Skin of body (tissue), 2 donors: Measurements from ENCODE around the gene DNM3. TPM values are rescaled to one million over a fixed set of nuclear protein-coding genes. Genes with fewer than 3 reads are reported as not detected.

Source experiments
- DNase-seq: peaks from one replicate; lab custom pipeline; 2025; lab: John Stamatoyannopoulos, UW
- total RNA-seq: library from RNA; depleted of rRNA; stranded (reverse); fragments of >200 nt; gene quantifications from one replicate; pipeline ENCODE4 v1.2.3, GENCODE V29; 2014

DNM3 gene
- total RNA-seq, 1 donor from 2014 or later: 5.2 TPM

DNA sequence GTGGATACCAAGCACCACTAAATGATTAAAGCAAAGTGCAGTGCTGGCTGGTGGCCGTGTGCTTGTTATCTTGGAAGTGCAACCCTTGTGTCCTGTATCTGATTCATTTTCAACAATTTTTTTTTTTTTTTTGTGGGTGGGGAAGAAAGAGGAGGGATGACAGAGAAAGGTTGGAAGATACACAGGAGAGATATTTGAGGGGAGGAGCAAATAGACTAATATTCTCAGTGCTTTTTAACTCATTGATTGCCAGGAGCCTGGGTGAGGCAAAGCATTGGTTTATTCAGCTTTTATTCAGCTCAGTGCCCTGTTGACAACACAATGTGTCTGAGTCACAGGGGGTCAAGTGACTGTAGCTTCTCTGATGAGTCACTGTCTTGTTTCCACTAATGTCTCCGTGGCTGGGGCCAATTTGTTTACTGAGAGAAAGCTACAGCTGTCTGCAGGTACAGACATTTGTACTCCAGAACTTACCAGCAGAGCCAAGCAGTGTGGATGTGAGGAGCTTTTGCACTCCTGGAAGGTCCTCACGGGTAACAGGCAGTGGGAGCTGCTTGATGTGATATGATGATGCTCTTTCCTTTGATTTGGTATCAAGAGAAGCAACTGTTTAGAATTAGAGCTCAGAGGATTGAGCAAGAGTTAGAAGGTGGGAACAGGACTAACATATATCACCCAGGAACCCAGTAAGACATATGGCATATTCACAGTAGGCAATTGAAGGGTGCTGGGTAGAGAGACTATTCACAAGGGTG is 23.6 kb upstream of the DNM3 start:
- DNase-seq: no peak

DNA sequence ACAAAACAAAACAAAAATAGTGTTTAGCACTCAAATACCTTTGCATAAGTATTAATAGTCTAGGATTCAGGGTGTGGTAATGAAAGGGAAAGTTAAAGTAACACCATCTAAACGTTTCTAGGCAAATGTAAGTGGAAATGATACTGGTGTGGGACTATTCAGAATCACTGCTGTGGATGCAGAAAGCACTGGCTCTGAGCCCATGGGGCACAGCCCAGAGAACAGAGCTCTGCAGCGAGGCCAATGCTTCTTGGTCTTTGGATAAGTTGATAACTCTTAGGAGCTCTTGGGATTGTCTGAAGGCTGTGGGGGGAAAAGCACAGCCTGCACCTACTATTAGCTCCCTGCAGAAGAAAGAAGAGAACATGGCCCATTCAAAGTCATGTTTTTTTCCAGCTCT is 21.4 kb upstream of the DNM3 start:
- no peak for DNase-seq

DNA sequence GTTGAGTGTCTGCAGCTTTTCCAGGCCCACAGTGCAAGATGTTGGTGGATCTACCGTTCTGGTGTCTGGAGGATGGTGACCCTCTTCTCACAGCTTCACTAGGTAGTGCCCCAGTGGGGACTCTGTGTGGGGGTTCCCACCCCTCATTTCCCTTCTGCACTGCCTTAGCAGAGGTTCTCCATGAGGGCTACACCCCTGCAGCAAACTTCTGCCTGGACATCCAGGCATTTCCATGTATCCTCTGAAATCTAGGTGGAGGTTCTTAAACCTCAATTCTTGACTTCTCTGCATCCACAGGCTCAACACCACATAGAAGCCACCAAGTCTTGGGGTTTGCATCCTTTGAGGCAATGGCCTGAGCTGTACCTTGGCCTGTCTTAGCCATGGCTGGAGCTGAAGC is 14.3 kb upstream of the DNM3 start:
- no peak for DNase-seq

DNA sequence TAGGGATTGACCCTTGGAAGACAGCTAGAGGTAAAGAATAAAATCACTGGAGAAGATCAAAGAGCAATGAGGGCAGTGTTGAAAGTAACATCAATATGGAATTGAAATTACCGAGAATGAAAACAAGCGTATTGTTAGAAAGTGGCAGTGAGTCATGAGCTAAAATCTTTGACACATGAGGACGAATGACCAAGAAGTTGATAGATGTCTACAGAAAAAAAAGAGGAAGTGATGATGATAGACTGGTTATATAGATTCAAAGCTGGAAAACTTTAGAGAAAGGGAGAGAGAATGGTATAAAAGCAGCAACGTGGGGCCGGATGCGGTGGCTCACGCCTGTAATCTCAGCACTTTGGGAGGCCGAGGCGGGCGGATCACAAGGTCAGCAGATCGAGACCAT is 12.5 kb upstream of the DNM3 start:
- DNase-seq: no peak

DNA sequence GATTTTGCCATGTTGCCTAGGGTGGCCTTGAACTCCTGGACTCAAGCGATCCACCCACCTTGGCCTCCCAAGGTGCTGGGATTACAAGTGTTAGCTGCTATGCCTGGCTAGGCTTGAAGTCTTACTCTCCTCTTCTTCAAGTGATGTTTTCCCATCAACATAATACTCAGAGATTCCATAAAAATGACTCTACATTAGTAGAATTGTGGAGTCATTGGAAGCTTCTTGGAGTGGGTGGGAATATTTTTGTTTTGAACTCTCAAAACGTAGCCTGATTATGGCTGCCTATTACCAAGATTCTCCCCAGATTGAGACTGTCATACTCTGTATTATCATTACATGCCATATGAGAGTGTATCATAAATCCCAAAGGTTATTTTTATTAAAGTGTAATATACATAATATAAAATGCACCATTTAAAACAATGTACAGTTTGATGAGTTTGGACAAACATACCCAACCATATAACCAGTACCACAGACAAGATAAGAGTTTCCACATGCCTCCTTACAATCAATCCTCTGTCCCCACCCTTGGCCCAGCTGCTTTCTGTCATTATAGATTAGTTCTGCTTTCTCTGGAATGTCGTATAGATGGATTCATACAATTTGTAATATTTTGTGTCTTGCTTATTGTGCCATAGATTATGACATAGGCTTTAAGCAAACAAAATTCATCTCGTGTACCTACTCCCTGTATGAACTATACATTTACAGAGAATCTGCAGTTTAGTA is 8.0 kb upstream of the DNM3 start:
- DNase-seq: peak; percentile 35

DNA sequence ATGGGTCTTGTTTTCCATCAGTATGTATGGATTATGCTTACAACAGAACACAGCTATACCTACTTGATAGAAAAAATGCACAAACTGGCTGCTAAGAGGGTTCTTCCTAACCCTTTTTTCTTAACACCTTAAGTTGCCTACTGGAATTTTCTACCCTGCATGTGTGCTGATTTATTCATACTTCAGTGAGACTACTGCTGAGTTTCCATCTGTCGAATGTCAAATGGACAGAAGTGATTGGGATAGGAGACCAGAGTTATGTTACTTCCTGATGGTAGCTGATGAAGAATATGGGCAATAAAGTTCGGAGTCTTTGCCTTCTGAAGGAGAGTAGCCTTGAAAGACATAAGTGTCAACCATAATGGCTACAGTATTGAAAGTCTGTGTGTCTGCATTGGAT is 6.5 kb upstream of the DNM3 start:
- DNase-seq: no peak

DNA sequence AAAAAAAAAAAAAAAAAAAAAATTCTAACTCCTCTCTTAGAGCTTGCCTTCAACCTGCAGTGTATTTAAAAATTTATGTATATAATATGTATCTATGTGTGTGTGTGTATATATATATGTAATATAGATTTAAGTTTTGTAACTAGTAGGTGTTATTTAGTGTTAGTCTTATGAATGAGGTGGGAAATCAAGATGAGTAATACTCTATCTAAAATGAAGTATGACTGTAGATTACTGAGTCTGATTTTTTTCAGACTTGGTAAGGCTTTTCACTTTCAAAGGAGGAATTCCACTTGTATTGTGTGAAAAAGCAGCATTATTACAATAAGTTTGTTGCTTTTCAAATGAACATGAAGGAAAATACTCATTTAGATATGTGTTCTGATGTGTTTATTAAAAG is 5.4 kb upstream of the DNM3 start:
- no peak for DNase-seq

DNA sequence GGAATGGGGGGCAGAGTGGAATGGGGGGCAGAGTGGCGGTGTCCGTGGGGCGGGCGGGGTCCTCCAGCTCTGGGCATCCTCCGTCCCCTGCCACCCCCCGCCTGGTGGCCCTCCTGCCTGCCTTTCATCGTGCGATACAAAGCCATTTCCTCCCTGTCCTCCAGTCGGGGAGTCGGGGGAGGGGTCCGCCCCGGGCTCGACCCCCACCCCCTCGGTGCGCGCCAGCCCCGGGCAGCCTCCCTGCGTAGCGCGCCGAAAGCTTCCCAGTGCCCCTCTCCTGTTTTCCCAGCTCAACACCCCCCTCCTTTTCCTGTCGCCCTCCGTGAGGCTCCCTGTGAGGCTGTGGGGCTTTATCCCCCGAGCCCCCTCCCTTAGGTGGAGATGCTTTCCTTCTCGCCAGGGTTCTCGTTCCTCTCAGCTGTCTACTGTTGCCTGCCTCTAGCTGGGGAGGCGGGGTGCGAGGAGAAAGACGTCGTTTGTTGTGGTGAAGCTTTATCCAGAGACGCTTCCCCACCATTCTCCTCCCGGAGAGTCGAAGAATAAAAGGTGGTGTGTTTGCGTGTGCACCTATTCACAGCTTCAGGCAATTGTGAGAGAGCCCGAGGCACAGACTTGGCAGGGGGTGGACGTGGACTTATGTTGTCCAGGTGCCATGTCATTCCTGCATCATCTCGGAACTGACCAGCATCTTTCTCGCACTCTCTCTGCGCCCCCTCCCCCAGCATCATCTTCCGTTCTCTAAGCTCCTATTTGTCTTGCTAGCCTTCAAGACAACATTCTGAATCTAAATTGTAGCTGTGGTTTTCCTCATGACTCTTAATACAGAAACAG is 848 bp downstream of the DNM3 start:
- DNase-seq: no peak

DNA sequence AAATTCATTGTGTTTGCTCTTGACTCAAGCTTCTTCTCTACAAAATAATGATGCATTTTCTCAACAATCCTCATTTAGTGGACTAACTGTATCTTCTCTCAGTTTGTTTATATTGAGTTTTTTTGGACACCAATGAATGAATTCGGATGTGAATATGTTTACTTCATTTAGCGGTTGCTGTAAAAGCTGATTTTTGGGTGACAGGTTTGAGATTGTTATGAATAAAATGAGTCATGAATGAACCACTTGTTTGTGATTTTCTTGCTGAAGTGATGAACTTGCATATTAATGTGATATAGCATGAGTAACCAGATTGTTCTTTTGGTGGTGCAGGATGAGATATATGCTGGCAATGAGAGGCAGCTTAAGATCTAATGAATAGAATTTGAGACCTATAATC is 3.1 kb downstream of the DNM3 start:
- DNase-seq: no peak

DNA sequence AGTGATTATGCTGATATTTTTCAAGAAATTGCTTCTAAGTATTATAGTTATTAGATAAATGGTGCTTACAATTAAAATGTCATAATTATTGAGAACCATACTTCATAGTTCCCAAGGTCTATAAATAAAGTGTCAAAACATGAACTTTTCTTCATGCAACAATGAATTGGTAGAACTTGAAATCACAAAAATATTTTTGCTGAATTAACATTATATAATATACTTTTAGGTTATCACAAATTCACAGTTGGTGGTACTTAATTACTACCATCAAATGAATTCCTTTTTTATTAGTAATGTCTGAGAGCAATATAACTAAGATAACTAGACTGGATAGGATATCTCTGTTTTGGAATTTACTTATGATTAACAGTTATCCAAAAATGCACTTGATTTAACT is 4.7 kb downstream of the DNM3 start:
- no peak for DNase-seq

DNA sequence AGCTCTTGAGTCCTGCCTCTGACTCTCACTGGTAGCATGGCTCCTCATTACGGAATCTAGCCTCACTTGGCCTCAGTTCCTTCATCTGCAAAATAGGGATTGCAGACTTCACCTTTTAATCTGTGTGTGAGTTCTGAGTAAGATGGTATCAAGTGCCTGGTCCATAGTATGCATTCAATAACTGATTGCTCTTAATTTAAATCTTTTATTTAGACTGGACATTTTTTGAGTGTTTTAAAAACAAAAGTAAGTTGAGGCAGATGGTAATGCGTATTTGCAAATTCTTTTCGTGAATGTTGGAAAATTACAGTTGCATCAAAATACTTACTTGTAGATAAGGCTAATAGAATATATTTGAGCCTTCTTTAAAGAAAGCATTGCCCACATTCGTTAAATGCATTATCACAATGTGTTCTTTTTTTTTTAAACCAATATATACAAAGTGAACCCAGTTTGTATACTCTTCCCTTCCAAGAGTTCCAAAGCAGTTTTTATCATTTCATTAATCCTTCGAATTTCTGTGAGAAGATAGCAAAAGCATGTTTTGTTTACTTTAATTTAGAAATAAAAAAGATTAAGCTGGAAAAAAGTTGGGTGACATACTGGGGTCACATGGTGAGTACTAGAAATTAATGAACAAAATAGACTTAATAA is 8.1 kb downstream of the DNM3 start:
- DNase-seq: no peak

DNA sequence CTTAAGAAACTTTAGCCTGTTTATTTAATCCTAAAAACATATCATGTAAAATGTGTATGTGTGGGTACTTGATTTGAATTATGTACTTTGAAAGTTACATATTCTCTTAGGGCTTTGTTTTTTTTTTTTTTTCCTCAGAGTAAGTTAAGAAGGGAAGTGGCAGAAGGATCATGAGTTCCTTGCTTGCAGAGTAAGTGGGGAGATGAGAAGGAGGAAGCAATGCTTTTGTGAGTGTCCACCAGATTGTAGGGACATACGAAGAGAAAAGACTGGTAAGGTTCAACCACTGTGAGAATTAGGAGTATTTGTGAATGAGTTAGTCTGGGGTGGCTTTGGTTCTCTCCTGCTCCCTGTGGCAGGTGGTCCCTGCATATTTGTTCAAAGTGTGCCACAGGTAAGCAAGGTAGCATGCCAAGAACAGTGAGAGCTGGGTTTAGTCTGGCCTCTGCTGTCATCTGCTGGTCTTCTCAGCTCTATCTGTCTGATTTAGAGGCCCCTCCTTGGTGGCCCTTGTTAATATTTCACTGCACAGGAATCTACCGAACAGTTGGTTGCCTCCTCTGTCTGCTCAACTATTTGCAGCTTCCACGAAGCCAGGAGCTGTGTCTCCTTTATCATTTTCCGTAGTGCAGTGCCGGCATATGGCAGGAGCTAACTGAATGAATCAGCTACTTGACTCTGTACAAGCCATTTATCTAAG is 9.5 kb downstream of the DNM3 start:
- DNase-seq: no peak

DNA sequence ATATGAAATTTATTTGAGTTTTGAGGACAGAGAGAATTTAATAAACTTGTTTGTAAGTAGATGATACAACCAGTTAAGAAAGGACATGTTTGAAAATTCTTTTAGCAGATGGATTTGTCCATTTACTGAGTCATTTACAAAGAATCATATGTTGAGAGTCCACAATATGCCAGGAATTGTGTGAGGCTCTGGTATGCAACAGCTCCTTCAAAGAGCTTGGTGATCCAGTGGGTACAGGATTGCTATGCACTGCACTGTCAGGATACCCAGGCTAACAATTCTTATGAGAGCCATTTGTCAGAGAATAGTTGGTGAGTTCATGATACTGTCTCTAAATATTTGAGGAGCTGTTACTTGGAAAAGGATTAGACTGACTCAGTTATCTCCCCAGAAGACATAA is 11.0 kb downstream of the DNM3 start:
- DNase-seq: no peak

DNA sequence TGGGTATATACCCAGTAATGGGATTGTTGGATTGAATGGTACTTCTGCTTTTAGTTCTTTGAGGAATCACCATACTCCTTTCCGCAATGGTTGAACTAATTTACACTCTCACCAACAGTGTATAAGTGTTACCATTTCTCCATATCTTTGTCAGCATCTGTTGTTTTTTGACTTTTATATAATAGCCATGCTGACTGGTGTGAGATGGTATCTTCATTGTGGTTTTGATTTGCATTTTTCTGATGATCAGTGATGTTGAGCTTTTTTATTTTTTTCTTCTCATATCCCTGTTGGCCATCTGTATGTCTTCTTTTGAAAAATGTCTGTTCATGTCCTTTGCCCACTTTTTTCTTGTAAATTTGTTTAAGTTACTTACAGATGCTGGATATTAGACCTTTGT is 14.1 kb downstream of the DNM3 start:
- no peak for DNase-seq

DNA sequence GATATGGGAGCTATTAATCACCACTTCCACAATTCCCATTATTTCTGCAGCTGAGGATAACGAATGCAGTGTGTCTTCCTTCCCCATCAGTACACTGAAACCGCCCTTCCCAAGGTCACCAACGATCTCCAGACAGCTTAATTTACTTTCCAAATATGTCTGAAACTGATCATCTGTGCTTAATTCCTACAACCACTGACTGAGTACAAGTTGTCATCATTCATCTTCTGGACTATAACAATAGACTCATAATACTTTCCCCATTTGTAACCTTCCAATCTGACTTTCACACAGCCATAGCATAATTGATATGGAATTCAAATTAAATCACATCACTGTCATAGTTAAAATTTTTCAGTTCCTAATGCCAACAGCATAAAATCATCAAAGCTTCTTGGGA is 17.4 kb downstream of the DNM3 start:
- DNase-seq: no peak

DNA sequence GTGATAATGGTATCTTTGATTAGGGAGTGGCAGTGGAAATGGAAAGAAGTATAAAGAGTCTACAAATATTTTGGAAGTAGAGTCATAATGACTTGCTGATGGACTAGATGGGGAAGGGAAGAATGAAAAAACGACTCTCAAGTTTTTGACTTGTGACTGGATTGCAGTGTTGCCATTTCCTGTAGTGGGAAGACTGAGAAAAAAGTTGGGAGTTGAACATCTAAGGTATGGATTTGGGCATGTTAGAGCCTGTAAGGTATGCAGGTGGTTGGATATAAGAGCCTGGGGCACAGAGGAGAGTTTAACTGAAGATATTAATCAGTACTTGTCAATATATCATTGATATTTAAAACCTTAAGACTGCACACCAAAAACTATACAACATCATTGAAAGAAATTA is 19.4 kb downstream of the DNM3 start:
- DNase-seq: no peak

DNA sequence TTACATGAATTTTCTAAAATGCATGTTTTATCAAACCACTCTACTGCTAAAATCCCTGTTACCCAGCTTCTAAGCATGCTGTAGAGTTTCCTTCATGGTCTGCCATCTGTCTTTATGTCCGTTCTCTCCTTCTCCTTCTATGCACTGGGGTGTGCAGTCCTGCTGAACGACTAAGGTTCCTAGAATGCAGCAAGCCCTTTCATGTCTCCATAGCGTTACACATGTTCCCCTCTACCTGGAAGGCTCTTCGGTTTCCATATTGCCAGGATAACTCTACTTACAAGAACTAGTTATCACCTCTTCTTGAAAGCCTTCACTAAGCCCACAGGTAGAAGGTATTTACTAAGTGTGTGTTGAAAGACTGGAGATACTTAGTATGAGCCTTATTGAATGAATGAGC is 22.2 kb downstream of the DNM3 start:
- no peak for DNase-seq

DNA sequence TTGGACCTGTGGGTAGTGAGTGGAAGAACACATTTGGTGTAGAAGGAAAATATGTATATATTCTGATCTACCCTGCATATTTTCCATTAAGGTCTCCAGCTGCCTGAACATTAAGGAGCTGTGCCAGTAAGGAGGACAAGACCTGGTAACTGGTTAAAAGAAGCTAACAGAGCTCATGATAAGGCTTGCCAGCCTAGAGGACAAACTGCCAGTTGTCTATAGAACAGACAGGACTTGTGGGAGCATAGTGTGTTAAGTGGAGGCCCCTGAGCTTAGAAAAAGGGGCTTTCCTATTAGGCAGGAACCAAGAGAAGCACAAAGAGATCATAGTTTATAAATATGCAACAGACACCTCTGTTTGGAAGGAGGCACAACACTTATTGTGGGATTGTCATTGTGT is 23.0 kb downstream of the DNM3 start:
- DNase-seq: no peak

DNA sequence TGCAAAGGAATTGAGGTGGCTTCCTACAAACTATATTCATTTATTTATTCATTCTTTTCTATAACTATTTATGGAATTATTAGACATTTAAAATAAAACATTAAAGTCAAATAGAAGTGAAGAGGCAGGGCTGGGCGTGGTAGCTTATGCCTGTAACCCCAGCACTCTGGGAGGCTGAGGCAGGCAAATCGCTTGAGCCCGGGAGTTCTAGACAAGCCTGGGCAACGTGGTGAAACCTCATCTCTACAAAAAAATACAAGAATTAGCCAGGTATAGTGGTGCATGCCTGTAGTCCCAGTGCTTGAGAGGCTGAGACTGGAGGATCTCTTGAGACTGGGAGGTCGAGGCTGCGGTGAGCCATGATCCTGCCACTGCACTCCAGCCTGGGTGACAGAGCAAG is 23.8 kb downstream of the DNM3 start:
- DNase-seq: no peak

DNA sequence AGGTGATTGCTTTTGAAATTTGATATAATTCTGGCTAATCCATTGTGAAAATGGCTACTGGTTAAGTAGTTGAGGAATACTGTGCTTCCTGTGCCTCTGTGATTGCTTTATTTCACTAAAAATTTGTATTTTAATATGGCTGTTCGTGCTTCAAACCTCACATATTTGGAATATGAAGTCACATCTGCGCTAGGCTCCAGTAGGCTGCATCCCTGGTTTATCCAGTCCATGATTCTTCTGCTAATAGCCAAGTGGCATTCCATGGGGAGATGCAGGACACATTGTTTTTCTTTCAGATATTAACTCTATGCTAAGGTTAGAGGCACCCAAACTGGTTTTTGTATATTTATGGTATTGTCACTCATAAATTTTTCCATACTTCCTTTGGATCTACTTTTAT is 25.9 kb downstream of the DNM3 start:
- DNase-seq: no peak

DNA sequence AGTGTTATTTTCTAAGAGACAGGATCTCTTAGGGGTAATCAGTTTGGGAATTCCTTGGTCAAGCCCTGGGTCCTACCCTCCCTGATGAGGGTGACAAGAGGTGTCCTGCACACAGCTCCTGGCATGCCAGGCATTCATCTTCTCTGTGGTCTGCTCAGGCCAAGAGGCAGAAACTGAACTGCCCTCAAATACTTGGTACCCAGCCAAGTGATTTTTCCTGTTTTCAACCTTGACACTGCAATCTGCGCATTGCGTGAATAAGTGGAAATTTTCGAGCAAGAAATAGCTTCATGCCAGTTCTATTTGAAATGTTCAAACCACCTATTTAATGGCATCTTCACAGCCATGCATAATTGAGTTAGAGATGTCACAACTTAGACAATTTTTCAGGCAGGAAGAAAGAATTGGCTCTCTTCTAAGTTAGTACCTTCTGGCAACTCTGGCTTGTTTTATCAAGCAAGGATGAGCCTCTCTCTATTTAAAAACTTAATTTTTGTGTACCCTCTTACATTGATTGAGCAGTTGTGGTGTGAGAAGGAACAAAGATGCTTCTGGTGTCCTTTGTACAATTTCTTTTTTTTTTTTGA is 27.0 kb downstream of the DNM3 start:
- no peak for DNase-seq
